Erythroblast (primary cell): ENCODE data around the gene SLC16A3.

ENCODE experiments used
- DNase-seq, 2 experiments: peaks; one replicate each; lab custom pipeline; 2025; lab: John Stamatoyannopoulos, UW
- GATA1 ChIP-seq: IDR thresholded peaks from 2 replicates; pipeline ENCODE4 v1.6.1; 2011; ENCODE audit warnings: low read depth, mild to moderate bottlenecking, control low read depth, low read length, moderate library complexity
- POLR2A ChIP-seq: IDR thresholded peaks from 2 replicates; pipeline ENCODE4 v1.6.1; 2011; ENCODE audit warnings: mild to moderate bottlenecking, low read length

SLC16A3 gene

DNA sequence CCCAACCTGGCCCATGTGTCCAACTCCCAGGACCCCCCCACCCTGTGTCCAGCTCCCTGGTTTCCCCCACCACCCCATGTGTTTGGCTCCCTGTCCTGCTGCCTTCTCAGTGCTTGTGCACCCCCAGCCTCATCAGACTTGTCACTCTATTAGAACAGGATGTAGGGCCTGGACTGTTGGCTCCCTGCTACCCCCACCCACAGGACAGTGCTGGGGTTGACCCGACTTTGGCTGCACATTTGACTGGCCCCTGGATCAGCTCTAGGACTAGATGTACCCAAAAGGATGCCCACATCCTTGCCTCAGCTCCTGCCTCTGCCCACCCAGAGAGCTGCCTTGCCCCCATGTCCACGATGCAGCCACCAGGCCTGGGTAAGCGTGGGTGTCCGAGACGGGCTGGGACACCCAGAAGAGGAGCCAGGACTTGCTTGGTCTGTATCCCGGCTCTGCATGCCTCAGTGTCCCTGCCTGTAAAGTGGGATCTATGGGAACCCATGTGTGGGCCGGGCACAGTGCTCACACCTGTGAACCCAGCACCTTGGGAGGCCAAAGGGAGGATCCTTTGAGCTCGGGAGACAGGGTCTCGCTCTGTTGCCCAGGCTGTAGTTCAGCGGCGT lies 14.7 kb upstream of the SLC16A3 start:
- TF ChIP-seq POLR2A = no peak
- no peak for TF ChIP-seq GATA1
- DNase-seq = no peak

DNA sequence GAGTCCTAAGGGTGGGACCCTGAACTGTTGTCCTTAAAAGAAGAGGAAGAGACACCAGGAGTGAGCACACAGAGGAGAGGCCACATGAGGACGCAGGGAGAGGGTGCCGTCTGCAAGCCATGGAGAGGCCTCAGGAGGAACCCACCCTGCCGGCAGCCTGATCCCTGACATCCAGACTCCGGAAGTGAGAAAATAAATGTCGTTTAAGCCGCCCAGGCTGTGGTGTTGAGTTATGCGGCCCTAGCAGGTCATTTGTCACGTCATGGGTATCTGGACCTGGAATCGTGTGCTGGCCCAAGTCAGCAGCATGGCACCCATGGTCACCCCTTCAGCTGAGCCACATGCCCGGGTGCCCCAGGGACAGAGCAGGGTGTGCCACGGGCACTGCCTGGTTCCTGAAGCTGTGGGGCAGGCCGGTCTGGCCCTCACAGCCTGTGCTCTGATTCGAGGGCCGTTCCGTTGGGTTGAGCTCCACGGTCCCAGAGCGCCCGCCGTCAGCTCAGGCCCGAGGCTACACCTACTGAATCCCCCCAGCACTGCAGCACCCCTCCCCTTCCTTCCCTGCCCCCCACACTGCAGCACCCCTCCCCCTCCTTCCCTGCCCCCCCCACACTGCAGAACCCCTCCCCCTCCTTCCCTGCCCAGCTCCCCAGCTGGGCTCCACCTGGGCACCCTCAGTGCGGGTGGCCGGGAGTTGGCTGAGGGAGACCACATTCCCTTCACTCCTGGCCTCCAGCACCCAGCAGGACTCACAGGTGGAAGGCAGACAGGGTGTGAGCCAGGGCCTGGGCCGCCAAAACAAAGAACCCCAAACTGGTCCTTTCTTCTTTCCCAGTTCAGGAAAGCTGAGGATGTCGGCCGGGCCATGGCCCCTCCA lies 13.5 kb upstream of the SLC16A3 start:
- TF ChIP-seq GATA1 (no peak), POLR2A (no peak)
- peak; percentile 58 to 76 for DNase-seq

DNA sequence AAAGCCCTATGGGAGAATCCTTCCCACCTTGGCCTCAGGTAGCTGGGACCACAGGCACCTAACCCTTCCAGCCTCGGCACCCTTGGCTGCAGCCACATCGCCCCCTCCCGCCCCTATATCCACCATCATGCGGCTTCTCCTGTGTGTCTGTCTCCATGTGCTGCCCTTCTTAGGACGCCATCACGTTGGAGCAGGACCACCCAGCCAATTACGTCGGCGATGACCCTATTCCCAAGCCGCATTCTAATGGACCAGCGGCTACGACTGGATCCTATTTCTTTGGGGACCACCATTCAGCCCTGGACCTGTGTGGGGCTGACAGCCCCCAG lies 12.9 kb upstream of the SLC16A3 start:
- no peak for DNase-seq
- TF ChIP-seq POLR2A (no peak), GATA1 (no peak)

DNA sequence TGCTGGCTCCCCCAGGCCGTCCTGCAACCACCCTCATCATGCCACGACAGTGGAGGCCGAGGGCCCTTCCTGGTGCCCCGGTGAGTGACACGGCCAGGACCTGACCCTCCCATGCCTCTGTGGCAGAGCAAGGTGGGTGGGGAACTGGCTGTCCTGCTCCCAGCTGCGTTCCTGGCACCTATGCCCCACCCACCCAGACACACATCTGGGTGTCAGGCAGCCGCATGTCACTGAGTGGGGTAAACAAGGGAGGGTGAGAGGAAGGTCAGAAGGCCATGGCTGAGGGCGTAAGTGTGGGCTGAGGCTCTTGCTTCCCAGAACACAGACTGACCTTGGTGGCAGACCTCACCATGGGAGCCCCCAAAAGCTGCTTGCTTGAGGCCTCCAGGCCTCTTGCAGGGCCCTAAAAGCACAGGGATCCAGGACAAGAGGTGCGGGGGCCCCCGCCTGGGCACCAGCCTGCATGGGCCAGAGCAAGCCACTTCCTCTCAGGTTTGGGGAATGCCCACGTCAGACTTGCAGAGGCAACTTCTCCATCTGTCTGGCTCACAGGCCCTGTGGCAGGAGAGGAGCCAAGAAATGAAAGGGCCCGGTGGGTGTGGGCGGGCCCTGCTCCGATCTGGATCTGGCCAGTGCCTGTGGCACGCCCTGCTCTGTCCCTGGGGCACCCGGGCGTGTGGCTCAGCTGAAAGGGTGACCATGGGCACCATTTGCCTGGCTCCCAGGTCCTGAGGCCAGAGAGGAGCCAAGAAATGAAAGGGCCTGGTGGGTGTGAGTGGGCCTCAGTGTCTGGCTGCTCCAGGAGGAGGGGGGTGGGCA lies 12.3 kb upstream of the SLC16A3 start:
- TF ChIP-seq GATA1 = no peak
- peak; percentile 71 for TF ChIP-seq POLR2A
- peak; percentile 87 to 88 for DNase-seq

DNA sequence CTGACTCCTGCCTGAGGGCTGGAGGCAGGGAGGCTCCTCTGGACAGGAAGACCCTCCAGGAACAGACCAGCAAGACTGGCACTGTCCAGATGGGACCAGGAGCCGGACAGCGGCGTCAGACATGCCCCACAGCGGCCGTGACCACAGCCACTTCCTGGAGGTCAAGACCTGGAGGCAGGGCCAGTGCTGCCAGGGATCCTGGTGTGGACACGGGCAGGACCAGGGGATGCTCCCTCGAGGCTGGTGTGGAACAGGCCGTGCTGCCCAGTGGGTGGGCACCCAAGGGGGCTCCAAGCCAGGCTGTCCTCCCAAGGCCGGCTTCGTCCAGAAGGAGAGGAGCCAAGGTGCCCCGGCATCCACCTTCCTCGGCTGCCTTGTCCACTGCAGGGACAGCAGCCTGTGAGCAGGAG lies 11.7 kb upstream of the SLC16A3 start:
- no peak for TF ChIP-seq POLR2A
- TF ChIP-seq GATA1 = no peak
- DNase-seq = no peak

DNA sequence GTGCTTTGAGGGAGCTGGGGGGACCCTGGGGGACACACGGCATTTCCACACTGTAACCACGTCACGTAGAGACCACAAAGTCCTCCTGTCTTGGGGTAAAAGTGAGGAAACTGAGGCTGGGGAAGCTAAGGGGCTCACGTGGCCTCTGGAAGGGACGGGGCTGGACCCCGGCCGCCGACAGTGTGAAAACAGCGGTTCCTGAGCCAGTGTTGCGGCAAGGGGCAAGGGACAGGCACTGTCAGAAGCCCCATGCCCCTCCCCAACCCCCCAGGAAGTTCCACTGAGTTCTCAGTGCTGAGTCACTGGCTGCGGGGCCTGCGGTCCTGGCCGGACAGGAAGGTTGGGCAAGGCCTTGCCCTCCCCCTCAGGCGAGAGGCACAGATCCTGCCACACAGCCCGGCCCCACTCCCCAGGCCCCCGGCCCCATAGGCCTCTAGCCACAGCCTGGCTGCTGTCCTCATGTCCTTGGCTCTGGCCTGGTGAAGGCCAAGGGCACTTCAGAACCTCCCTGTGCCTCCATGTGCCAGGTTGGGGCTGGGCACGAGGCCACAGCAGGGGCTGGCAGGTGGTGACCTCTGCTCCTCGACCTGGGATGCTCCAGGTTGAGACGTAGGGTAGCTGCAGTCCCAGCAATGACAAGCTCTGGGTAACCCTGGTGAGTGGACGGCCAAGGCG lies 11.2 kb upstream of the SLC16A3 start:
- DNase-seq = peak; percentile 49 to 50
- TF ChIP-seq POLR2A = no peak
- TF ChIP-seq GATA1 = no peak

DNA sequence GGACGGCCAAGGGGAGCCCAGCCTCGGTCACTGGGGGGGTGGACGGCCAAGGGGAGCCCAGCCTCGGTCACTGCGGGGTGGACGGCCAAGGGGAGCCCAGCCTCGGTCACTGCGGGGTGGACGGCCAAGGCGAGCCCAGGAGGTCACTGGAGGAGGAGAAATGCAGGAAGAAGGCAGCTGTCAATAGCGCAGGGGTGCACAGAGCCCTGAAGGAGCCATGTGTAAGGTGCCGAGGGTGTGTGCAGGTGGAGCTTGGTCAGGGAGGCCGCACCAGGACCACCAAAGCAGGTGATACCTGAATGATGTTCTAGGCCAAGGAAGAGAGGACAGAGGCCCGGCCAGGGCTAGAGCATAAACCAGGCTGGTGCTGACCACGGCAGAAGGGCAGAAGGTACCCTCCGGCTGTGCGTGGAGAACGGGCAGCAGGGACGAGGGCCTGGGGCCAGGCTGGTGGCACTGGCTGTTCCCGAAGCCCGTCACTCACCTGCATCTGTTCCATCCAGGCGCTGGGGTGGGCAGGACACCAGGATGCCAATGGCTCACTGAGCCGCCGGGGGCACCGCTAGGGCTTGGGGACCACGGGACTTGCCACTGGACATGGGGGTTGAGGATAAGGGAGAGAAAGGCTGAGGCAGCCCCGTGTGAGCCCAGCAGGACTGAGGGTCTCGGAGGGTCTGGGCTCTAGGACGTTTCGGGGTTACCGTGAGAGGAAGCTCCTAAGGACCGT lies 10.3 kb upstream of the SLC16A3 start:
- TF ChIP-seq GATA1 (no peak), POLR2A (no peak)
- no peak for DNase-seq

DNA sequence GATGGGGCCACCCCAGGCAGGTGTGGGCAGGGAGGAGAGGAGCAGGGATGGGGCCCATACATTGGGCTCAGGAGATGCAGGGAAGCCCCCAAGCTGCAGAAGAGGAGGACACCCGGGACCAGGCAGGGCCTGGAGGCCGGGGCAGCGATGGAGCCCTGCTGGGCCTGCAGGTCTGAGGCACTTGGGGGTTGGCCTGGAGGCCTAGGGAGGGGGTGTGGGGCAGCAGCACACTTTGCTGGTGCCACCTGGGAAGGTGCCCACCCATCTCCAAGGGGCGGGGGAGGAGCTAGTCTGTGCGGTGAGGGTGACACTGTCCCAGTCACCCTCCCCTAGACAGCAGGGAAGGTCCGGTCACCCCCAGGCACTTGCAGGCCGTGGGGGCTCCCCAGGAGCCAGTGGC lies 9.8 kb upstream of the SLC16A3 start:
- no peak for DNase-seq
- TF ChIP-seq GATA1 (no peak), POLR2A (no peak)

DNA sequence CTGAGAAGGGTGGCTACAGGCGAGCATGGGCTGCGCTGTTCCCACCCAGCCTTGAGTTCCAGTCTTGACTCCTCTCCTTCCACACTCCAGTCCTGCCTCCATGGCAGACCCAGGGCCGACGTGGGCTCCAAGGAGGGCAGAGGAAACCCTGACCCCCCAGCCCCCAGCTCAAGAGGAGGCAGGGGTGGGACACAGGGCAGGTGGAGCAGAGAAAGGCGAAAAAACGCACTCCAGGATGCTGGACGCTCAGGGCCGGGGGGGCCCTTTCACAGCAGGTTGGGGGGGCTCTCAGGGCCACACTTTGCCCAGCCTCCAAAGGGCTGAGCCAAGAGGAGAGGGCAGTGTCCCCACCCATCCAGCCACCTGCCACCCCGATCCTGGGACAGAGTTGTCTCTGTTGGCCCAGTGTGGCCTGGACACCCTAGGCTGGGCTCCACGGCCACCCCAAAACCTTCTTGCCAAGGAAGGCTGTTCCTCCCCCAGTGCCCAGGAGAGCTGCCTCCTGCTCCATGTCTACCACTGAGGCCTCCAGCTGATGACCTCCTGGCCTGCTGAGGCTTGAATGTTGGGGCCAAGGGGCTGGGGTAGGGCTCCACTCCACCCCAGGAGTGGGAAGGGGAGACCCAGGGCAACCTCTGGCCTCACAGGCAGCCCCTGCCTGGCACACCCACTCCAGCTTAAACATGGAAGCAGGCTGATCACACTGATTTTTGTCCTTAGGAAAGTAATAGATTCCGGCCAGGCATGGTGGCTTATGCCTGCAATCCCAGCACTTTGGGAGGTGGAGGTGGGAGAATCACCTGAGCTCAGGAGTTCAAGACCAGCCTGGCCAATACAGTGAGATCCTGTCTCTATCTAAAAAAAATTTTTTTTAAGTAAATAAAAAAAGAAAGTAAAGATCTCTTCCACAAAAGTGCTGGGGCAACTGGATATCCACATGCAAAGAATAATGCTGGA lies 8.8 kb upstream of the SLC16A3 start:
- no peak for DNase-seq
- TF ChIP-seq POLR2A = no peak
- no peak for TF ChIP-seq GATA1

DNA sequence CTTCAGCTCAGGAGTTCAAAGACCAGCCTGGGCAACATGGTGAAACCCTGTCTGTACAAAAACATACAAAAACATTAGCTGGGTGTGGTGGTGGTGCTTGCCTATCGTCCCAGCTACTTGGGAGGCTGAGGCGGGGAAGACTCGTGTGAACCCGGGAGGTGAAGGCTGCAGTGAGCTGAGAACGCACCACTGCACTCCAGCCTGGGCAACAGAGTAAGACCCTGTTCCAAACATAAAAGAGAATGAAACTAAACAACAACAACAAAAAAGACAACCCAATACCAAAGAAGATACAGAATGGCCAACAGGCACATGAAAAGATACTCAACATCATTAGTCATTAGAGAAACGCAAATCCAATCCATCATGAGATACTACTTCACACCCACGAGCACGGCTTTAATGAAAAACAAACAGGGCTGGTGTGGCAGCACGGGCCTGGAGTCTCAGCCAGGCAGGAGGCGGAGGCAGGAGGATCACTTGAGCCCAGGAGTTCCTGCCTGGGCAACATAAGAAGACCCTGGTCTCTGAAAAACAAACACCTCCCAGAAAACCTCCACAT lies 7.4 kb upstream of the SLC16A3 start:
- no peak for TF ChIP-seq GATA1
- TF ChIP-seq POLR2A = no peak
- DNase-seq = no peak

DNA sequence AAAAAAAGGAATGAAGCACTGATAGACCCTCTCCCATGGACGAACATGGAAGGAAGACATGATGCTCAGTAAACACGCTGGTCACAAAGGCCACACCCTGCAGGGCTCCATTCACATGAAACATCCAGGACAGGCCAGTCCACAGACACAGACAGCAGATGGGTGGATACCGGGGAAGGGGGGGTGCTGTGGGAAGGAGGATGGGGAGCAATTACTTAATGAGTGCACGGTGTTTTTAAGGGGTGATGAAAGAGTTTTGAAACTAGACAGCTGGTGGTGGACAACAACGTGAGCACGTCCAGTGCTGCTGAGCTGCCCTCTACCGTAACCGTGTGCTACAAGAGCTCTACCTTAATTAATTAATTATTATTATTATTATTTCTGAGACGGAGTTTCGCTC lies 6.0 kb upstream of the SLC16A3 start:
- DNase-seq = no peak
- TF ChIP-seq GATA1 (no peak), POLR2A (no peak)

DNA sequence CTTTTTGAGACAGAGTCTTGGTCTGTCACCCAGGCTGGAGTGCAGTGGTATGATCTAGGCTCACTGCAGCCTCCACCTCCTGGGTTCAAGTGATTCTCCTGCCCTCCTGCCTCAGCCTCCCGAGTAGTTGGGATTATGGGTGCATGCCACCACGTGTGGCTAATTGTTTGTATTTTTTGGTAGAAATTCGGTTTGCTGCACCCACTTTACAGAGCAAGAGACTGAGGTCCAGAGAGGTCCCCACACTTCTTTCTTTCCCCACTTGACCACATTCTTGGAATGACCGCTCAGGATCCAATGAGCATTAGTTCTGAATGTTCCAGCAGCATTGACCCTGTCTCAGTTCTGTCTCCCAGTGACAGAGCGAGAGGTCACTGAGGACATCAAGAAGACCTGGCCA lies 5.3 kb upstream of the SLC16A3 start:
- no peak for DNase-seq
- no peak for TF ChIP-seq POLR2A
- no peak for TF ChIP-seq GATA1
